ENCODE measurements around the gene SYNPO.

SYNPO gene

DNA sequence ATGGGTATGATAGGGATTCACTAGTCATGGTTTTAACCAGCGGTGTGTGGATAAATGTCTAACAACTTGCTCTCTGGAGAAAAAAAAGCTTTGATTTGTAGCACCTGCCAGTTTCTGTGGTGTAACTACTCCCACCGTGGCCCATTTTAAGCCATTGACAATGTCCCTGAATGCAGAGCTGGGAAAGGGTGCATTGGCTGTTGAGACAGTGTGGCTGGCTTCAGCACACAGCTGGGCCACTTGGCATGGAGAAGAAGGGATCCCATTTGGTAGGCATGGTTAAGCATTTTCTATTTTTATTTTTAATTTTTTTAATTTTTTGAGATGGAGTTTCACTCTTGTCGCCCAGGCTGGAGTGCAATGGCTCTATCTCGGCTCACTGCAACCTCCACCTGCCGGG, 31.5 kb upstream of the SYNPO start:
- no peak for DNase-seq

DNA sequence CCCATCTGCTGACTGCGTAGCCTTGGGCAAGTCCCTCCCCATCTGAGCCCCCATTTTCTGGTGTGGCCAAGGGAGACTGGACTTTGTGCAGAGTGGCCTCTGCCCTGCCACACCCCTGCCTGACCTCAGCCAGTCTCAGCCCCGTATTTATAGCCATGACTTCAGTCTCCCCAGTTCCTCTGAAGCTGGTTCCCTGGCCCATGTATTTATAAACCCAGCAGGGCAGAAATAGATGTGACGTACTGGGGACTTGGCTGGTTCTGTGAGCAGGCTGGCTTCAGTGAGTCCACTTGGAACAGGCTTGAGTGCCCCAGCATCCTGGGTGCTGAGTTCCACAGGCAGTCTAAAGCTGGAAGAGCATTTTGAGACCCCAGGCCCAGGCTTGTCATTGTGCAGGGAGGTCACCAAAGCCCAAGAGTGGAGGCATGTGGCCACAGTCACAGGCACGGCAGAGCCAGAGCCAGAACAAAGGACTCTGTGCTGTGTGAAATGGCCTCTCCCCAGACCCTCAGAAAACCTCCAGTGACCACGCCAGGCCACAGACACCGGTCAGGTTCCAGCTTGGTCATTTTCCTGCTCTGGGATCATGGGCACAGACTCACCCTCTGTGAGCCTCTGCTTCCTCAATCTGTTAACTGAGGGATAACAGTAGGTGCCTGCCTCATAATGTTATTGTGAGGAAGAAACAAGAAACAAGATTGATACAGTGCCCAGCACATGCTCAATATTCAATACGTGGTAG, 30.4 kb upstream of the SYNPO start:
- no peak for DNase-seq

DNA sequence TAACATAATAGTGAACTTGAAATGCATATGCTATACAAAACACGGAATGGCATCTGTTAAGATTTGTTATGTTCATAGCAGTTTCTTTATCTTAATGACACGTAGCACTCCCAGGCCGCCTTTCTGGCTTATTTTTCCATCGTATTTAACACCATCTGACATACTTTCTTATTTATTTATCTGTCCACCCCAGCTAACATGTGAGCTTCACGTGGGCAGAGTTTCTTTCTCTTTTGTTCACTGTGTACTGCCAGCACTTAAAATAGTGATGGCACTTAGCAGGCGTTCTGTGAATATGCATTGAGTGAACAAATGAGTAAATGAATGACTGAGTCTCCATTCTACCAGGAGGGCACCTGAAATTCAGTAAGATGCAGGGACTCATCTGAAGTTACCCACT, 29.4 kb upstream of the SYNPO start:
- DNase-seq, result no peak

DNA sequence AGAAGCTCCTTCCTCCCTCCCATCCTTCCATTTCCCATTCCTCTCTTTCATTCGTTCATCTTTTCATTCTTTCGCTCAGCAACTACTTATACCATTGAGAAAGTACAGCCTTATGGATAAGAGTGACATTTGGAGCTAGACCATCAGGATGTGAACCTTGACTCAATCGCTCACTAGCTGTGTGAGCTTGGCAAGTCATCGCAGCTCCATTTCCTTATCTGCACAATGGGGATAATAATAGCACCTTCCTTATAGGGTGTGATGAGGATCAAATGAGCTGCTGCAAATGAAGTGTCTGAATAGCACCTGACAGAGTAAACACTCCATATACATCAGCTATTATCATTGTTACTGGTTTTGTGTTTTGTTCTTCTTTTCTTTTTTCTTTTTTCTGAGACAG, 28.1 kb upstream of the SYNPO start:
- no peak for DNase-seq

DNA sequence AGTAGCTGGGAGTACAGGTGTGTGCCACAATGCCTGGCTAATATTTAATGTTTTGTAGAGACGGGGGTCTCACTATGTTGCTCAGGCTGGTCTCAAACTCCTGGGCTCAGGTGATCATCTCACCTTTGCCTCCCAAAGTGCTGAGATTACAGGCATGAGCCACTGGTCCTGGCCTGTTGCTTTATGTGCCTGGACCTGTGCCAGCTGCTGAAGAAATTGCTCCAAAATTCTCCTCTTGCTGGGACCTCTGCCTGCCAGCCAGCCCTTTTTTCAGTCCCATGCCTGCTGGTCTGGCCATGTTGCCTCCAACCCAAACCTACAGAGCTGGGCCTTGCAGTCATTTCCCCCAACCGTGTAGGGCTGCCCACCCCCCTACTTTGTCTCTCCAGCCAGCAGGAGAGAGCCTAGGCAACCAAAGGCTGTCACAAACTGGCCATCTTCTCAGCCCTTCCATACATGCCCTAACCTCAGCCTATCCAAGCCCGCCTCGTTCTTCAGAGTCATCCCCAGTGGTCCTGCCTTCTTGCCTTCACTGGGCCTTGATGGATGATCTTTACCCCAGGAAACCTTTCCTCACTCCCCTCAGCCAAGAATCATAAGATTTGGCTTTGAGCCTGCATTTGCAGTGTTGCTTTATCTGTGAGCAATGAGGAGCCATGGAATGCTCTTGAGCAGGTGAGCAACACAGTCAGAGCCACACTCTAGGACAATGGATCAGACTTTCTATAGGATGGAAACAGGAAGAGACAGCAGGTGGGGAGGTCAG, 27.4 kb upstream of the SYNPO start:
- DNase-seq, result no peak

DNA sequence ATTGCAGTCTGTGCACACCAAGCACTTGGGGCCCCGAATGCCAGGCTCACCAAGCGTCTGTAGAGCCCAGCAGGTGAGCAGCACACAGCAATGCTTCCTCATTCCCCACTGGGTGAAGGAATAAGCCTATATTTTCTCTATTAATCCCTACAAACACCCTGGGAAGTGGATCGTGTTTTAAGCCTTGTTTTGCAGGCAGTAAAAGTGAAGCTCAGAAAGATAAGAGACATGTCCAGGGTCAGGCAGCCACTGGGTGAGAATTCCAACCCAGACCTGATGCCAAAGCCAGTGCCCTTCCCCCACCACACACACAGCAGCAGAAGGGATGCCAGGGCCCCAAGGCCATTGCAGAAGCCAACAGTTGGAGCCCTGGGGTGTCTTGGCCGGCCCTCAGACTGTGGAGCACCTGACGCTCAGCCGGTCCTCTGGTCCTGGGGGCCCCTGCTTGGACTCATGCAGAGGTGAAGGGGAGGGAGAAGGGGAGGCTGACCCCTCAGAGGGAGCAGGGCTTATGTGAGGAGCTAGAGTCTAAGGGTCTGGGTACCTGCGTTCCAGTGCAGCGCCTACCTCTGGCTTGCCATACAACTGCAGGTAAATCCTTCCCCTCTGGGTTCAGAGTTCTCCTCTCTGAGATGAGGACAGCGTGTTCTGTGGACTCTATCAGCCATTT, 26.3 kb upstream of the SYNPO start:
- DNase-seq, result no peak

DNA sequence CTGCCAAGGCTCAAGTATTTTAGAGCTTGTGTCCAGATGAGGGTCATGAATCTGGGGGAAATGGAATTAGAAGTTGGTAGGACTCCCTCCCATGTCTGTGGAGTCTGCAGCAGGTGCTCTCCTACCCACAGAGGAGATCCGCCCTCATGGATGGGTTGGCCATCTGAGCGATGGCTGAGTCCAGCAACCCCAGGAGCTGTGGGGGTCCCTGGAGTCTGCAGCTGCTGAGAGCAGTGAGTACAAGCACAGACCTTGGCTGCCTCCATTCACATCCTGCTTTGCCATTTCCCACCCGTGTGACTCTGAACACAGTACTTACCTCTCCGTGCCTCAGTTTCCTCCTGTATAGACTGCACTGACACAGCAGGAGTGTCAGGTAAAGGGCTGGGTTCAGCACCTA, 25.8 kb upstream of the SYNPO start:
- no peak for DNase-seq

DNA sequence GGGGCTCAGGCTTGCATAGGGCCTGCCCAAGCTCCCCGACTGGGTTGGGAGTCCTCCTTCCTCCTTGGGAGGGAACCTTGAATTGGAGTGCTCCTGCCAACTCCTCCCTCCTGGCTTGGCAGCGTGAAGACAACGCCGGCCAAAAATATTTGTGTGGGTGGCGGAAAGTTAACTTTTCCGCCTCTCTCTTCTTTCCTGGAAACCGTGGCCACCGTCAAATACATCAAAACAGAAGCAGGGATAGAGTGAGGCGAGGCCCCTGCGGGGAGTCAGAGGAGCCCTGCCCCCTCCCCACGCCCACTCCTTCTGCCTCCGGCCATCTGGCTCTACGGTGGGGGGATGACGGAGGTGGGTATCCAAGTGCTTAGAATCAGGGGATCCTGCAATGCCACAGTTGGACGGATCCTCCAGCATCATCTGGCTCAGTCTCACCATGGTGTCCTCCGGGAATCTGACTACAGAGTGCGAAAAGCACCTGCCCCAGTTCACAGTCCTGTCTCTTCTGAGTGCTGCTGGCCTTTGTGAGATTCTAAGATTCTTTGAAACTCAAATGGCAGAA, 25.2 kb upstream of the SYNPO start:
- no peak for DNase-seq

DNA sequence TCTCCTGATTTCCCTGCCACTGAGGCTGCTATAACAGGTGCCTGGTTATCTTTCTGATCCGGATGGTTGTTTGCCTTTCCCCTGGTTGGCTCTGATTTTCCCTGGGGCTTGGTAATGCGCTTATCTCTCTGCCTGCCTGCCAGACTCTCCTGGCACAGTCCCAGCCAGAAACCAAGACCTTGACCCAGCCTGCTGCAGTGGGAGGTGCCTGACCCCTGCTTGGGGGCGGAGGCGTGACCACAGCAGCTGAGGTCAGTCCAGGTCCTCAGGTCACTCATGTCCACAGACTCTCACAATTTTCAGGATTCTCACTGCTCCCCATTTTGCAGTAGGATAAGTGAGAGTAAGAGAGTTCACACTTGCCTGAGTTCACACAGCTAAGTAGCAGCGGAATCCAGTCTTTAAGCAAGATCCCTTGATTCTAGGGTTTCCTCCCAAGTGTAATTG, 24.4 kb upstream of the SYNPO start:
- no peak for DNase-seq

DNA sequence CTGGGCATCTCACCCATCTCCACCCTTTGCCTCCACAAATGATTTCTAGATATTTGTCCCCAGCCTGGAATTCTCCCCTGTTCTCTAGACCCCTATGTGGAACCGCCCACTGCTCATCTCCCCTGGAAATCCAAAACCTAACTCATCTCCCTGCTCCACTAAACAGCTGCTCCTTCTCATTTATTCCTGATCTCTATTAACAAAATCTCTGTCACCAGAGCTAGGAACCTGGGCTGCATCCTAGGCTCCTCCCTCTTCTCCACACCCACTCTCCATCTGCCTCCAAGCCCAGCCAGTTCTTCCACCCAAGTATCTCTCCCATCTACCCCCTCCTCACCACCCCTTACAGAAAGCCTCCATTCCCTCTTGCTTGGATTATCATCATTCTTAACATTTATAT, 24.0 kb upstream of the SYNPO start:
- no peak for DNase-seq

DNA sequence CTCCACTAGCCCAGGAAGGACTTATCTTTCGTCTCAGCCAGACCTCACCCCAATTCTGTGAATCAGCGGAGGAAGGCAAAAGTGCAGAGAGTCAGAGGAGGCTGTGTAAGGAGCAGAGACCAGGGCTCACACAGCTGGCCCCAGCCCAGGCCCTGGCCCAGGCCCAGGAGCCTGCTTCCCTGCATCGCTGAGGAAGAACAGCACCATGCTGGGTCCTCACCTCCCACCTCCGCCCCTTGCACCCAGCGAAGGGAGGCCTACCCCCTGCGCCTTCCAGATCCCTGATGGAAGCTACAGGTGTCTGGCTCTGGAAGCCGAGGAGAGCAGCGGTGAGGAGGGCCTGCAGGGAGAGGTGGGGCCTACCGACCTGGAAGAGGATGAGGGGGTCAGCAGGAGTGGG, 22.3 kb upstream of the SYNPO start:
- DNase-seq, result no peak

DNA sequence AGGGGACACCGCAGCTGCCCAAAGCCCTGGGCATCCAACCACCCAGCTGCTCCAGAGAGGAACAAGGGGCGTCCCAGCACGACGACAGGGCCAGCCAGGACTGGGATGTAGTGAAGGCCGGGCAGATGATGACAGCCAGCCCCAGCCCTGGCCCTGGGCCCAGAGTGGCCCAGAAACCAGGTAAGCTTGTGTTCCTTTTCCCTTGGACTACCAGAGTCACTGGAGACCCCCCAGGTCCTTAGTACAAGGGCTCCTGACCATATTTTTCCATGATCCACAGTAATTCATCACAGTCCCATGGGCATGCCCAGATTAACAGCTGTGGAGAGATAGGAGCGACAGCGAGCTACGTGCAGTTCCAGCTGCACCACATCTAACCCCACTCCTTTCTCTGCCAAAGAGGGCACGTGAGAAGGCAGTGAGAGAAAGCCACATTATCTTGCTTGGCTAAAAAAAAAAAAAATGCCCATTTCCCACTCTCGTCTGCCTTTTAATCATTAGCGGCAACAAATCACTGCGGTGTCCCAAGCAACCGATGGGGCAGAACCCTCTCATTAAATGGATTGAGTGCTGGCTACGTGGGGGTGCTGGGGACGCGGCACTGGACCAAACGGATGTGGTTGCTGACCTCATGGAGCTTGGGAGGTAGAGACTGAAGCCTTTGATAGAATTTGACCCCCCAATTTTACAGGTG, 21.7 kb upstream of the SYNPO start:
- DNase-seq, result no peak

DNA sequence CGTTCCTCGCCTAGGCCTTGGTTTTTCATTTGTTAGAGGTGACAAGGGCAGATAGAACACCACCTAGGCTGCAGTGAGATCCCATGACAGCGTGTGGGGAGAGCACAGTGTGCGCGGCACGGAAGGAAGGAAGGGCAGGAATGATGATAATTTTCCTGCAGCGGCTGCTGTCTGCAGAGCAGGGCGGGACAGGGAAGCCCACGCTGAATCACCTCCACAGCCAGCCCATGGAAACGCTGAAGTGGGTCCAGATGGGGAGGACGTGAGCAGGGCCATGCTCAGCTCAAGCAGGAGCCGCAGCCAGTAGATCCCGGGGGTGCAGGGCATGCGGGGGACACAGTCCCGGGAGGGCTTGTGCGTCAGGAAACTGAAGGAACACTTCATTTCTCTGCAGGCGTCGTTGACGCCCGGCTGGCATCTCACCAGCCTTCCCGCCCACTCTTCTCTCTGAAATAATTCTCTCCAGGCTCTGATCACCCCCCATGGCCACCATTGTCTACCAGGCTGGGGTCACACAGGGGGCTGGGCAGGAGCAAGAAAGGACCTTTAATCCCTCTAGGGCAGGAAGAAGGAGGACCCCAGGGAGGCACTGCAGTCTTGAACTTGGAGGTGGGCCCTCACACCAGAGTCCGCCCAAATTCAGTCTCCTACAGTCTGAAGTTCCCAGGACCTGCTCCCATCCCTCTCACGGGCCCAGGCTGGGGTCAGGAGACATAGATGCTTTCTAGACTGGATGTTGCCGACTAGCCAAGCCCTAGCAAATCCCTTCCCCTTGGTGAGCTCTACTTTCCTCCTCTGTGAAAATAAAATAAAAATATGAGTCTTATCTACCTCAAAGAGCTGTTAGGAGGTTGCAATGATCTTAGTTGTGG, 20.9 kb upstream of the SYNPO start:
- no peak for DNase-seq

DNA sequence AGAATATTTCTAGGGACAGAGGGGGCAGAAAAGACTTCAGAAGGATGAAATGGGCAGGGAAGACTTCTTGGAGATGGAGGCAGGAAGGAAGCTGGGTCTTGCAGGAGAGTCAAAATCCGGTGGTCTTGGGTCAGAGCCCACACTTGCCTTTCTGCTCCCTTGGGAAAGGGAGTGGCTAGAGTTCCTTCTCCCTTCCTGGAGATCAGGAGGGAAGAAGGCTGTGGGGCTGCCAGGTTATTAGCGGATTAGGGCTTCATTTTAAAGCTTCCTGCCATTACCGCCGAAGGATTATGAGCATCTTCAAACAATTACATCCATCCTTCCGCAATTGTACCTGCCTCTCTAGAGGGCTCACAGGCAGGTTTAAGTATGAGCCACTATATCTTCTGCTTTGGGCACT, 19.2 kb upstream of the SYNPO start:
- no peak for DNase-seq

DNA sequence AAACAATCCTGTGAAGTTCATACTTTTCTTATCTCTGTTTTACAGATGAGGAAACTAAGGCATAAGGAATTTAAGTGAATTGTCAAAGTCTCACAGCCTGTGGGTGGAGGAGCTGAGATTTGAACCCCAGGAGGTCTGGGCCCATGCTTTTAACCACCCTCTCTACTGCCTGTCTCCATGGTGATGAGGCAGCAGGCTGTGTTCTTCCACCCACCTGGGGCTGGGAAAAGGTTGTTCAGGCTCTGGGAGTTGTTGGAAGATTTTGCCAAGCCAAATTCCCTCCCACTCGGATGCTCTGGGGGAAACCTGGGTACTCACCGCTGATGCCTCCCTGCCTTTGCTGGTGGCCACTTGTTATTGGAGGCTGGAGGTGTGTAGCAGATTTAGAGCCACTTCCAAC, 18.3 kb upstream of the SYNPO start:
- no peak for DNase-seq

DNA sequence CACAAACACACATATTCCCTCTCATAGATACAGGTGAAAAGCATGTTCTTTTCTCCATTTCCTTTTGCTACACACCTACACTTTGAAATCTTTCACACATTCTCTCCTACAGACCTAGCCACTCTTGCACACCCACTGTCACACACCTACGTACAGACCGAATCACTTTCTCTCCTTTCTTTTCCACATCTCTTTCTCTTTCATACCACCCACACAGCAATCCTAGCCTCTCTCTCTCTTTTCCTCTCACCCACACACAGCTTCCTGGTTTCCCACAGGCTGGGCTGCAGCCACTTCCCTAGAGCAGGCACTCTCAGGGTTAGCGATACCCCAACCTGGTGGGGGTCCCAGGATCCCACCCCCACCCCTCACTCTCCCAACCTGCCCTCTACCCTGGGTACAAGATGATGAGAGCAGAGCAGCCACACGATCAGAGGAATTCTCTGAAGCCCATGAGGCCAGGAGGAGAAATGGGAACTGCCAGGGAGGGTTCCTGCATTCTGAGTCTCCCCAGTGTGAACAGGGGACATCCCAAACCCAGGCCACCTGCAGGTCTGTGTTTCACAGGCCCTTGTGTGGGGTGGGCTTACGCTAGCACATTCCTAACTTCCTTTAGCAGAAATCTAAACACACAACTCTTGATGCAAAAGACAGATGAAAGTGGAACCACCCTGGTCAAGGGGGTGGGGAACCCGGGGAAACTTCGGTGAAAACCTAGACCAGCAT, 17.1 kb upstream of the SYNPO start:
- DNase-seq, result no peak

DNA sequence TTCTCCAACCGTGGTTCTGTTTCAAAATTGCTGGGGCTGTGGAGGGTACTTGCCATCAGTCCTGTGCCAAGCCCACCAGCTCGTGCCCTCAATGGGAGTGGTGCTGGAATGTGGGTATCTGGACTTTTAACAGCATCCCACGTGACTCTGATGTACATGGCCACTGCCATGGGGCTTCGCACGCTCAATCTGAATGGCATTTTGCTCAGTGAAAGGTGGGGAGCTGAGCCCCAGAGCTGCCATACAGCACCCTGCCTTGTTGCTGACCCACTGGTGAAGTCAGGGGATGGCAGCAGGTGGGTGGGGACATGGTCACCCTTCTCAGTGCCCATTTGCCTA, 16.6 kb upstream of the SYNPO start:
- DNase-seq, result no peak

DNA sequence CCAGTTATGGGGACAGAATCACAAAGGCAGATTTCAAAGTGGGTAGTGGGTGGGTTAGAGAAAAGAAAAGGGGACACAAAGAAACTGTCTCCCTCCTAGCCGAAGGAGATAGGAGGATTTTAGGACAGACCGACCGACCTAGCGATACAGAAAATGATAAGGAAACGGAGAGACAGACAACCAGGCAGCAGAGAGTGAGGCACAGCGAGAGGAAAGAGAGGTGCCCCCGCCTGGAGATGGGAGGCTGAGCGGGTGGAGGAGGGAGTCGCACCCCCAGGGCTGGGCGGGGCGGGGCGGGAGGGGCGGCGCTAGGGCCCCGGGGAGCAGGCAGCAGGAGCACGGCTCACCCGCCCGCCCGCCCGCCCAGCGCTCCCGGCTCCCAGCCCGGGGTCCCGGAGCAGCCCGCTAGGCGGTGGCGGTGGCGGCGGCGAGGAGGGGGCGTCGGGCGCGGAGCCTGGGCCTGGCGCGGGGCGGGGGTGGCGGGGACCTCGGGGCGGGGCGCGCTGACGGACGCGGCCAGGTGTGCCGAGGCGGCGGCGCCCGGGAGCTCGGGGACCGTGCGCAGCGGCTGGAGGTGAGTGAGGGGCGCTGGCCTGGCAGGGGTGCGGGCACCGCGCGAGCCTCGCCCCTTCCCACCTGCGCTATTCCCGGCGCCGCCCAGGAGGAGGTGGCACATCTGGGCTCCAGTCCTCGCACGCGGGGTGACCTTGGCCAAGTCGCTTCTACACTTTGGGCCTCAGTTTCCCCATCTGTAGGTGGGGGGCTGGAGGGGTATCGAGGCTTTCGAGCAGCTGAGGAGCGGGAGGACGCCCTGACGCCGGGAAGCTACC, 15.9 kb upstream of the SYNPO start:
- DNase-seq, result no peak

DNA sequence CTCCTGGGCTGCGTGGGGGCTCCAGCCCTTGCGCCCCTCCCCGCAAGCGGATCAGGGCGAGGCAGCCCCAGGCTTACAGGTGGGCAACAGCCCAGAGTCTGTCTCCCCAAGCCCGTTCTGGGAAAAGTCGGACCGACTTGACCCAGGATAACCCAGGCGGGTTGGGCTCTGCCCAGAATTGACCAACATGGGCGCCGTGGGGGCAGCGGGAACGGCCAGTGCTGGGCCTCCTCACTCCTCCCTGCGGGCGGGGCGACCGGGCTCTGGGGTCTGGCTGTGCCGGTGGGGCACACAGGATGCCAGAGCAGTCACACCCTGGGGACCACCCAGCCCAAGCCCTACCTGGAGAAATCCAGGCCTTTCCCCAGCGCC, 15.3 kb upstream of the SYNPO start:
- DNase-seq, result no peak
